ENCODE measurements around the gene BCL2L14. TPM values are rescaled to one million over a fixed set of nuclear protein-coding genes. Genes with fewer than 3 reads are reported as not detected.

The BCL2L14 gene
- total and polyA plus RNA-seq, 2 of the 13 experiments (the other 11 are each of a cell fraction or from before 2014, with no cell fraction given), result 0.11 TPM; not detected in 1

DNA sequence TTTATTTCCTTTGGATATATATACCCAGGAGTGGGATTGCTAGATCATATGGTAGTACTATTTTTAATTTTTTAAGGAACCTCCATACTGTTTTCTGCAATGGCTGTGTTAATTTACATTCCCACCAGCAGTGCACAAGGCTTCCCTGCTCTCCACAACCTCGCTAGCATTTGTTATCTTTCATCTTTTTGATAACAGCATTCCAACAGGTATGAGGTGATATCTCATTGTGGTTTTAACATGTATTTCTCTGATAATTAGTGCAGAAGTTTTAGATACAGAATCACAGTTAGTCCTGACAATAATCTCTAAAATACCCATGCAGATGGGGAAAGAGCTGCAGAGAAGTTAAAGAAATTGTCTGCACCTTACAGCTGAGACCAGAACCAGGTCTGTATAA, 35.5 kb upstream of the BCL2L14 start:
- DNase-seq (ENCODE audit: low spot score) (no peak), ATAC-seq (no peak), FAIRE-seq (no peak)
- Histone ChIP-seq H3K4me2 (ENCODE audit: low read depth, low read length) (no peak overlapping the region), H4K20me1 (ENCODE audit: insufficient read depth, low read length) (no peaks in the 10 kb centered on the region), H3K27ac (ENCODE audit: extremely low read length, insufficient read depth, low read length) (no peak overlapping the region), H2AFZ (ENCODE audit: low read length) (no peak overlapping the region), H3K79me2 (ENCODE audit: insufficient read depth, low read length) (no peaks in the 10 kb centered on the region), H3K36me3 (replicated peaks in 1 of 2; ENCODE audit: control insufficient read depth in 1 of 2, insufficient read depth in 2 of 2, low read length in 2 of 2) (no peaks in the 10 kb centered on the region), H3K4me1 (ENCODE audit: insufficient read depth, low read length) (peaks cover 9% of the 10 kb centered on the region), H3K4me3 (replicated peaks in 1 of 3; ENCODE audit: insufficient read depth in 1 of 3, low read depth in 2 of 3, low read length in 3 of 3) (no peak overlapping the region), H3K9me3 (ENCODE audit: low read length) (no peaks in the 10 kb centered on the region), H3K27me3 (ENCODE audit: control insufficient read depth in 1 of 2, insufficient read depth in 2 of 2, low read length in 2 of 2) (peaks cover 3 to 13% of the 10 kb centered on the region in 2 experiments; a peak in 1 of 5 replicates), H3K9ac (ENCODE audit: insufficient read depth, low read depth, low read length) (no peak overlapping the region)
- WGBS (ENCODE audit: low lambda C conversion rate), result 6% methylated on average over 1 of the region's 1 CpG
- ChIA-PET POLR2A (no interaction called here), CTCF (ENCODE audit: low intra/inter-chr PET ratio, low total read pairs) (interaction anchor here (1.3 to 2.0 kb wide), 3 partner anchors 299 to 669 kb away, joined by 4 to 9 read pairs (median 5); no protein-coding TSS in a partner anchor)
- TF ChIP-seq, protein P1, sequence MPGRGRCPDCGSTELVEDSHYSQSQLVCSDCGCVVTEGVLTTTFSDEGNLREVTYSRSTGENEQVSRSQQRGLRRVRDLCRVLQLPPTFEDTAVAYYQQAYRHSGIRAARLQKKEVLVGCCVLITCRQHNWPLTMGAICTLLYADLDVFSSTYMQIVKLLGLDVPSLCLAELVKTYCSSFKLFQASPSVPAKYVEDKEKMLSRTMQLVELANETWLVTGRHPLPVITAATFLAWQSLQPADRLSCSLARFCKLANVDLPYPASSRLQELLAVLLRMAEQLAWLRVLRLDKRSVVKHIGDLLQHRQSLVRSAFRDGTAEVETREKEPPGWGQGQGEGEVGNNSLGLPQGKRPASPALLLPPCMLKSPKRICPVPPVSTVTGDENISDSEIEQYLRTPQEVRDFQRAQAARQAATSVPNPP (CRISPR knock-in tag; IDR thresholded peaks at IDR 0.05), result no peak
- TF ChIP-seq ZNF792 (CRISPR knock-in tag; IDR thresholded peaks at IDR 0.05) (no peak), NFKB2 (CRISPR knock-in tag; IDR thresholded peaks at IDR 0.05; ENCODE audit: borderline replicate concordance) (no peak), HNF4G (IDR thresholded peaks at IDR 0.05; ENCODE audit: borderline replicate concordance, low read depth, low read length) (no peak), HNF4G (CRISPR knock-in tag; IDR thresholded peaks at IDR 0.05; ENCODE audit: borderline replicate concordance, low read depth) (no peak), IRX3 (CRISPR knock-in tag; IDR thresholded peaks at IDR 0.05; ENCODE audit: borderline replicate concordance, low read depth) (no peak), PRMT3 (CRISPR knock-in tag; IDR thresholded peaks at IDR 0.05; ENCODE audit: borderline replicate concordance, low read depth) (no peak), ZNF460 (CRISPR knock-in tag; IDR thresholded peaks at IDR 0.05; ENCODE audit: borderline replicate concordance) (no peak), ZFY (CRISPR knock-in tag; IDR thresholded peaks at IDR 0.05) (no peak), KDM4B (CRISPR knock-in tag; IDR thresholded peaks at IDR 0.05) (no peak), ERF (CRISPR knock-in tag; IDR thresholded peaks at IDR 0.05) (no peak), NBN (conservative IDR thresholded peaks at IDR 0.05) (no peak), CC2D1A (CRISPR knock-in tag; IDR thresholded peaks at IDR 0.05) (no peak), ZFP36 (IDR thresholded peaks at IDR 0.05; ENCODE audit: borderline replicate concordance, low read depth, low read length, partially characterized antibody) (no peak), ZNF121 (CRISPR knock-in tag; IDR thresholded peaks at IDR 0.05) (no peak), ZFYVE20 (CRISPR knock-in tag; IDR thresholded peaks at IDR 0.05; ENCODE audit: borderline replicate concordance, low read depth) (no peak)
- TF ChIP-seq, protein P2, sequence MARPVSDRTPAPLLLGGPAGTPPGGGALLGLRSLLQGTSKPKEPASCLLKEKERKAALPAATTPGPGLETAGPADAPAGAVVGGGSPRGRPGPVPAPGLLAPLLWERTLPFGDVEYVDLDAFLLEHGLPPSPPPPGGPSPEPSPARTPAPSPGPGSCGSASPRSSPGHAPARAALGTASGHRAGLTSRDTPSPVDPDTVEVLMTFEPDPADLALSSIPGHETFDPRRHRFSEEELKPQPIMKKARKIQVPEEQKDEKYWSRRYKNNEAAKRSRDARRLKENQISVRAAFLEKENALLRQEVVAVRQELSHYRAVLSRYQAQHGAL (CRISPR knock-in tag; IDR thresholded peaks at IDR 0.05; ENCODE audit: not compliant biosample characterization), result no peak
- TF ChIP-seq, protein P3, sequence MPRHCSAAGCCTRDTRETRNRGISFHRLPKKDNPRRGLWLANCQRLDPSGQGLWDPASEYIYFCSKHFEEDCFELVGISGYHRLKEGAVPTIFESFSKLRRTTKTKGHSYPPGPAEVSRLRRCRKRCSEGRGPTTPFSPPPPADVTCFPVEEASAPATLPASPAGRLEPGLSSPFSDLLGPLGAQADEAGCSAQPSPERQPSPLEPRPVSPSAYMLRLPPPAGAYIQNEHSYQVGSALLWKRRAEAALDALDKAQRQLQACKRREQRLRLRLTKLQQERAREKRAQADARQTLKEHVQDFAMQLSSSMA (CRISPR knock-in tag; IDR thresholded peaks at IDR 0.05), result no peak
- no TSS peak for BruUV-seq (replicated peaks)
- intact Hi-C loops (cut with micrococcal nuclease; ENCODE audit: unreplicated experiment), result loop anchor here (10.0 kb wide), 1 partner anchor 130 kb away; no protein-coding TSS in a partner anchor
- in situ Hi-C loops (cut with HindIII; ENCODE audit: extremely low pct_ligation_motif_present, low pct_unique_long_range_greater_than_20kb), result no loop called here
